ENCODE results near the gene TMEM141.

TMEM141 gene

GRCh38 chr9:136756836-136757235 lies 34.3 kb upstream of the TMEM141 start:
- no peak for TF ChIP-seq POLR2AphosphoS5 (IDR thresholded peaks at IDR 0.05; ENCODE audit: low read depth, low read length)
- TF ChIP-seq FOXP2 (optimal IDR thresholded peaks at IDR 0.05; ENCODE audit: borderline replicate concordance, extremely low read depth, extremely low read length, insufficient read depth): no peak
- no peak for TF ChIP-seq REST (IDR thresholded peaks at IDR 0.05; ENCODE audit: insufficient read depth in 1 of 2, low read depth in 2 of 2, low read length in 2 of 2)
- no peak for TF ChIP-seq SIN3A (IDR thresholded peaks at IDR 0.05; ENCODE audit: borderline replicate concordance, insufficient read depth, low read length)
- TF ChIP-seq TAF1 (IDR thresholded peaks at IDR 0.05; ENCODE audit: borderline replicate concordance, insufficient read depth, low read length): no peak

GRCh38 chr9:136757328-136757727 lies 33.8 kb upstream of the TMEM141 start:
- TF ChIP-seq FOXP2 (optimal IDR thresholded peaks at IDR 0.05; ENCODE audit: borderline replicate concordance, extremely low read depth, extremely low read length, insufficient read depth) (no peak), TAF1 (IDR thresholded peaks at IDR 0.05; ENCODE audit: borderline replicate concordance, insufficient read depth, low read length) (no peak), SIN3A (IDR thresholded peaks at IDR 0.05; ENCODE audit: borderline replicate concordance, insufficient read depth, low read length) (no peak), REST (IDR thresholded peaks at IDR 0.05; ENCODE audit: insufficient read depth in 1 of 2, low read depth in 2 of 2, low read length in 2 of 2) (no peak), POLR2AphosphoS5 (IDR thresholded peaks at IDR 0.05; ENCODE audit: low read depth, low read length) (no peak)

- TF ChIP-seq TAF1 (IDR thresholded peaks at IDR 0.05; ENCODE audit: borderline replicate concordance, insufficient read depth, low read length) (no peak), FOXP2 (optimal IDR thresholded peaks at IDR 0.05; ENCODE audit: borderline replicate concordance, extremely low read depth, extremely low read length, insufficient read depth) (no peak), SIN3A (IDR thresholded peaks at IDR 0.05; ENCODE audit: borderline replicate concordance, insufficient read depth, low read length) (no peak), REST (IDR thresholded peaks at IDR 0.05; ENCODE audit: insufficient read depth in 1 of 2, low read depth in 2 of 2, low read length in 2 of 2) (no peak), POLR2AphosphoS5 (IDR thresholded peaks at IDR 0.05; ENCODE audit: low read depth, low read length) (no peak)
Measured at GRCh38 chr9:136757751-136758140, 33.4 kb upstream of the TMEM141 start.

GRCh38 chr9:136759001-136759400 lies 32.1 kb upstream of the TMEM141 start:
- TF ChIP-seq SIN3A (IDR thresholded peaks at IDR 0.05; ENCODE audit: borderline replicate concordance, insufficient read depth, low read length) (no peak), REST (IDR thresholded peaks at IDR 0.05; ENCODE audit: insufficient read depth in 1 of 2, low read depth in 2 of 2, low read length in 2 of 2) (no peak), POLR2AphosphoS5 (IDR thresholded peaks at IDR 0.05; ENCODE audit: low read depth, low read length) (no peak), FOXP2 (optimal IDR thresholded peaks at IDR 0.05; ENCODE audit: borderline replicate concordance, extremely low read depth, extremely low read length, insufficient read depth) (no peak), TAF1 (IDR thresholded peaks at IDR 0.05; ENCODE audit: borderline replicate concordance, insufficient read depth, low read length) (no peak)

Measured in PFSK-1 (cell line).